Measurements from ENCODE around the gene DHX58. TPM values are rescaled to one million over a fixed set of nuclear protein-coding genes. Genes with fewer than 3 reads are reported as not detected.

DHX58 gene
- total and polyA plus RNA-seq, 2 of the 4 experiments (the other 2 are of a cell fraction) = 1.1 to 2.8 TPM

- Histone ChIP-seq H2BK5ac (ENCODE audit: low read depth, low read length, poor library complexity, severe bottlenecking) (no peak overlapping the region), H3K14ac (replicated peaks; ENCODE audit: low read depth, low read length) (no peak overlapping the region), H4K8ac (ENCODE audit: low read depth in 2 of 2, low read length in 2 of 2) (no peak overlapping the region), H4K5ac (ENCODE audit: low read depth, low read length) (no peak overlapping the region), H2BK120ac (ENCODE audit: low read depth, low read length) (no peak overlapping the region), H2AK9ac (replicated peaks; ENCODE audit: low read depth, low read length, poor library complexity) (no peak overlapping the region), H3K36me3 (ENCODE audit: control insufficient read depth, insufficient read depth, low read length) (peaks cover 19% of the 10 kb centered on the region), H3K27ac (ENCODE audit: insufficient read depth, low read length) (no peak overlapping the region), H2BK20ac (ENCODE audit: low read depth, low read length) (no peak overlapping the region), H3K18ac (ENCODE audit: low read depth, low read length) (no peak overlapping the region), H3K9me3 (ENCODE audit: control insufficient read depth, insufficient read depth, low read length) (no peaks in the 10 kb centered on the region), H3K9me1 (ENCODE audit: insufficient read depth, low read length) (no peaks in the 10 kb centered on the region), H3K4me3 (ENCODE audit: insufficient read depth, low read depth, low read length) (no peak overlapping the region), H3K23ac (ENCODE audit: low read depth, low read length) (no peak overlapping the region), H3K4ac (ENCODE audit: low read depth, low read length) (no peak overlapping the region), H3K4me2 (ENCODE audit: low read depth, low read length) (no peak overlapping the region), H3K4me1 (ENCODE audit: control insufficient read depth, insufficient read depth, low read length) (peaks cover 4% of the 10 kb centered on the region; the same call in 1 of the 2 replicates), H3K27me3 (ENCODE audit: control insufficient read depth, insufficient read depth, low read length) (no peaks in the 10 kb centered on the region), H3K9ac (ENCODE audit: low read depth, low read length) (no peak overlapping the region), H2BK15ac (ENCODE audit: low read depth, low read length) (no peak overlapping the region), H3K56ac (ENCODE audit: extremely low read depth, insufficient read depth, low read length) (no peak overlapping the region), H2AK5ac (ENCODE audit: low read depth, low read length) (no peak overlapping the region), H4K20me1 (ENCODE audit: insufficient read depth, low read length) (peaks cover 3% of the 10 kb centered on the region; the same call in 1 of the 2 replicates), H2AFZ (replicated peaks; ENCODE audit: low read length, poor library complexity) (no peak overlapping the region), H3K79me1 (ENCODE audit: low read depth in 1 of 2, low read length in 2 of 2) (peaks cover 0 to 4% of the 10 kb centered on the region in 2 experiments; a peak in 1 of 4 replicates), H4K91ac (ENCODE audit: insufficient read depth, low read depth, low read length) (no peak overlapping the region)
- ChIA-PET CTCF (interaction anchor here (0.6 to 1.3 kb wide), 3 partner anchors 89 to 152 kb away, joined by 3 read pairs; no protein-coding TSS in a partner anchor), POLR2A (ENCODE audit: unreplicated experiment) (no interaction called here)
- intact Hi-C loops (cut with micrococcal nuclease) = no loop called here
- TF ChIP-seq RFX5 (IDR thresholded peaks at IDR 0.05; ENCODE audit: low read depth, low read length) = no peak
- no peak for TF ChIP-seq NFE2L2 (IDR thresholded peaks at IDR 0.05; ENCODE audit: low read depth, low read length)
- dilution Hi-C loops (cut with HindIII; ENCODE audit: low sequenced_read_pairs, unreplicated experiment) = no loop called here
- no CpG with 5 or more reads among the region's 9 CpGs for WGBS, 2 experiments (ENCODE audit: extremely low coverage in 2 of 2, insufficient read length in 1 of 2)
- ATAC-seq (ENCODE audit: low read depth) (no peak), DNase-seq (no peak)
- in situ Hi-C loops (cut with MboI; ENCODE audit: low sequenced_read_pairs) = loop anchor here (5.0 kb wide), 2 partner anchors 87 to 147 kb away; partner anchors contain the start of gene CNP
- no TSS peak for BruUV-seq (replicated peaks)
Observed at GRCh38 chr17:42114118-42114517, 1.6 kb upstream of the DHX58 start.
